K562 (cell line): ENCODE results near the gene AGPAT3. TPM values are rescaled to one million over a fixed set of nuclear protein-coding genes. Genes with fewer than 3 reads are reported as not detected.

Experiments
- ELF2 ChIP-seq: fragments of 250-450 bp; sonication (Bioruptor Pico); IDR thresholded peaks from 2 replicates; pipeline ENCODE4 v1.5.0; 2021; ENCODE audit warnings: mild to moderate bottlenecking
- HINFP ChIP-seq: fragments of 450-650 bp; conservative IDR thresholded peaks from 2 replicates; pipeline ENCODE4 v1.6.1; 2016; ENCODE audit warnings: missing genetic modification characterization, low read depth, mild to moderate bottlenecking, control low read depth, missing compliant biosample characterization
- HMGXB4 ChIP-seq: sonication (generic); formaldehyde crosslinking; IDR thresholded peaks from 2 replicates; pipeline ENCODE4 v1.8.1; 2023; ENCODE audit warnings: mild to moderate bottlenecking, missing genetic modification reagents
- HNRNPUL1 ChIP-seq: fragments of 200-400 bp; formaldehyde crosslinking; IDR thresholded peaks from 2 replicates; pipeline ENCODE4 v1.6.1; 2017; ENCODE audit warnings: low read length
- KAT2B ChIP-seq: IDR thresholded peaks from one replicate; pipeline ENCODE4 v1.6.1; 2012; ENCODE audit warnings: low read depth, mild to moderate bottlenecking, control low read depth, inconsistent platforms, low read length, moderate library complexity
- MAFG ChIP-seq: fragments of 450-650 bp; conservative IDR thresholded peaks from 2 replicates; pipeline ENCODE4 v1.6.1; 2016; ENCODE audit warnings: missing genetic modification characterization, missing compliant biosample characterization
- MAX ChIP-seq: sonication (generic); formaldehyde crosslinking; IDR thresholded peaks from 2 replicates; pipeline ENCODE4 v1.9.0; 2022; ENCODE audit warnings: mild to moderate bottlenecking, missing genetic modification reagents
- MCM2 ChIP-seq: fragments of 450-650 bp; IDR thresholded peaks from 2 replicates; pipeline ENCODE4 v1.6.1; 2017; ENCODE audit warnings: low read depth, mild to moderate bottlenecking
- MTA2 ChIP-seq: fragments of 450-650 bp; IDR thresholded peaks from 2 replicates; pipeline ENCODE4 v1.6.1; 2016; ENCODE audit warnings: low read depth
- NR2C1 ChIP-seq, 2 experiments: fragments of 450-650 bp; IDR thresholded peaks; 2 replicates each; pipeline ENCODE4 v1.6.1; 2017; ENCODE audit warnings: mild to moderate bottlenecking in 2 of 2, antibody characterized with exemption in 1 of 2, inconsistent platforms in 1 of 2, missing compliant biosample characterization in 1 of 2, missing genetic modification characterization in 1 of 2
- NR2F6 ChIP-seq: fragments of 450-650 bp; formaldehyde crosslinking; IDR thresholded peaks from 2 replicates; pipeline ENCODE4 v1.4.0; 2020; ENCODE audit warnings: mild to moderate bottlenecking
- NRF1 ChIP-seq, 2 experiments: fragments of 450-650 bp; IDR thresholded peaks in 1 of 2; conservative IDR thresholded peaks in 1 of 2; 2 replicates each; pipeline ENCODE4 v1.6.1; 2014; ENCODE audit warnings: mild to moderate bottlenecking in 2 of 2
- POLR2G ChIP-seq: fragments of 200-400 bp; formaldehyde crosslinking; IDR thresholded peaks from 2 replicates; pipeline ENCODE4 v1.6.1; 2017; ENCODE audit warnings: low read depth, mild to moderate bottlenecking, antibody characterized with exemption, low read length, moderate library complexity
- PTBP1 ChIP-seq: fragments of 200-400 bp; formaldehyde crosslinking; IDR thresholded peaks from 2 replicates; pipeline ENCODE4 v1.6.1; 2017; ENCODE audit warnings: low read depth, low read length
- PYGO2 ChIP-seq: fragments of 450-650 bp; IDR thresholded peaks from 2 replicates; pipeline ENCODE4 v1.6.1; 2016; ENCODE audit warnings: mild to moderate bottlenecking, missing genetic modification characterization, moderate library complexity, missing compliant biosample characterization
- SAFB ChIP-seq: fragments of 200-400 bp; formaldehyde crosslinking; IDR thresholded peaks from 2 replicates; pipeline ENCODE4 v1.6.1; 2017; ENCODE audit warnings: low read depth, low read length, borderline replicate concordance
- SIN3B ChIP-seq: fragments of 450-650 bp; IDR thresholded peaks from 2 replicates; pipeline ENCODE4 v1.6.1; 2017; ENCODE audit warnings: low read depth, mild to moderate bottlenecking, moderate library complexity
- SMAD4 ChIP-seq: fragments of 250-450 bp; sonication (Bioruptor Pico); conservative IDR thresholded peaks from 2 replicates; pipeline ENCODE4 v1.8.0; 2021; ENCODE audit warnings: inconsistent platforms, mild to moderate bottlenecking, moderate library complexity
- TBP ChIP-seq: optimal IDR thresholded peaks from 2 replicates; pipeline ENCODE3; 2011; ENCODE audit warnings: low read depth, low read length, improper control_type of control experiment
- THAP12 ChIP-seq: fragments of 250-450 bp; sonication (Bioruptor Pico); IDR thresholded peaks from 2 replicates; pipeline ENCODE4 v1.9.0; 2021; ENCODE audit warnings: mild to moderate bottlenecking, inconsistent platforms
- ZNF133 ChIP-seq: fragments of 250-450 bp; sonication (Bioruptor Pico); IDR thresholded peaks from 2 replicates; pipeline ENCODE4 v1.4.0; 2020; ENCODE audit warnings: mild to moderate bottlenecking
- ZNF165 ChIP-seq: fragments of 250-450 bp; sonication (Bioruptor Pico); IDR thresholded peaks from 2 replicates; pipeline ENCODE4 v1.4.0; 2020; ENCODE audit warnings: borderline replicate concordance
- ZNF431 ChIP-seq: sonication (generic); formaldehyde crosslinking; IDR thresholded peaks from 2 replicates; pipeline ENCODE4 v1.8.0; 2022; ENCODE audit warnings: mild to moderate bottlenecking, missing genetic modification reagents
- polyA plus RNA-seq, 8 experiments: library from polyadenylated mRNA; depleted of rRNA in 4 of 8; stranded (reverse) in 5 of 8; unstranded in 3 of 8; fragments of >200 nt; fragmentation: Nextera tagmentation in 2 of 8; fragmentation: Illumina TruSeq in 1 of 8; extraction: Ambion mirVana in 2 of 8; extraction: Trizol in 1 of 8; gene quantifications; 2 replicates each; pipeline versions ENCODE4 v1.2.1 to v1.2.3, GENCODE V29; 2011 to 2014; ENCODE audit warnings: inconsistent platforms in 1 of 8, missing spikeins in 1 of 8
- total RNA-seq, 7 experiments: library from RNA; depleted of rRNA in 6 of 7; stranded (reverse); fragments of >200 nt in 6 of 7; fragmentation: Illumina TruSeq in 2 of 7; extraction: Trizol in 2 of 7; gene quantifications; 2 replicates each; pipeline versions ENCODE4 v1.2.1 to v1.2.3, GENCODE V29; 2011 to 2021; ENCODE audit warnings: low replicate concordance in 1 of 7

AGPAT3 gene
- total and polyA plus RNA-seq, 9 of the 15 experiments (the other 6 are each of a cell fraction or from before 2014, with no cell fraction given) = 1.5 to 88.4 (median 35.7) TPM

GRCh38 chr21:44012474-44013379 lies 147.7 kb downstream of the AGPAT3 start (continued):
- TF ChIP-seq HNRNPUL1 (no peak), ZNF165 (CRISPR knock-in tag) (no peak), SMAD4 (CRISPR knock-in tag) (peak; percentile 86), HMGXB4 (CRISPR knock-in tag) (no peak; the same call in 1 of the 2 replicates), HINFP (no peak), TBP (peak; percentile 60), NRF1 (conservative IDR thresholded peaks at IDR 0.05 in 1 of 2, IDR thresholded peaks at IDR 0.05 in 1 of 2) (peak; percentile 25 to 44; a peak in 2 of 4 replicates), KAT2B (peak; percentile 23), SAFB (no peak), POLR2G (peak; percentile 72), PTBP1 (no peak), NR2F6 (CRISPR knock-in tag) (no peak), NR2C1 (IDR thresholded peaks at IDR 0.05) (peak; percentile 96), NR2C1 (tag; IDR thresholded peaks at IDR 0.05) (peak; percentile 97), ZNF133 (CRISPR knock-in tag) (no peak), THAP12 (0 out of 2 replicates have a peak, but pooled peaks have one; percentile 15), SIN3B (peak; percentile 82), MTA2 (peak; percentile 13; the same call in 1 of the 2 replicates), MAX (CRISPR knock-in tag) (no peak), MAFG (tag) (no peak), ZNF431 (CRISPR knock-in tag) (0 out of 2 replicates have a peak, but pooled peaks have one; percentile 58), MCM2 (no peak), ELF2 (CRISPR knock-in tag) (no peak), PYGO2 (tag) (no peak)
